ENCODE measurements around the gene TNFAIP1.

TNFAIP1 gene

GRCh38 chr17:28346199-28346580, 10.6 kb downstream of the TNFAIP1 start:
- TF ChIP-seq CTCF (IDR thresholded peaks at IDR 0.05) = no peak
- no peak for TF ChIP-seq ZFX (IDR thresholded peaks at IDR 0.05; ENCODE audit: borderline replicate concordance)
- peak overlapping the region; percentile 30; the same call in 1 of the 2 replicates for H3K27ac ChIP-seq

GRCh38 chr17:28346746-28347246, 11.2 kb downstream of the TNFAIP1 start:
- H3K27ac ChIP-seq = peak overlapping the region; percentile 30; the same call in 1 of the 2 replicates
- TF ChIP-seq CTCF (IDR thresholded peaks at IDR 0.05) (peak; percentile 28), ZFX (IDR thresholded peaks at IDR 0.05; ENCODE audit: borderline replicate concordance) (no peak)

GRCh38 chr17:28347261-28347891, 11.8 kb downstream of the TNFAIP1 start:
- no peak overlapping the region for H3K27ac ChIP-seq
- no peak for TF ChIP-seq ZFX (IDR thresholded peaks at IDR 0.05; ENCODE audit: borderline replicate concordance)
- no peak for TF ChIP-seq CTCF (IDR thresholded peaks at IDR 0.05)

- H3K27ac ChIP-seq = no peak overlapping the region
- TF ChIP-seq ZFX (IDR thresholded peaks at IDR 0.05; ENCODE audit: borderline replicate concordance) (no peak), CTCF (IDR thresholded peaks at IDR 0.05) (no peak)
These were observed 13.4 kb downstream of the TNFAIP1 start for GRCh38 chr17:28348979-28349378.

- no peak overlapping the region for H3K27ac ChIP-seq
- TF ChIP-seq ZFX (IDR thresholded peaks at IDR 0.05; ENCODE audit: borderline replicate concordance) (no peak), CTCF (IDR thresholded peaks at IDR 0.05) (no peak)
These were observed 14.7 kb downstream of the TNFAIP1 start for GRCh38 chr17:28350271-28350670.

- peak within 1 kb of the TSS; percentile 66 for H3K27ac ChIP-seq
- TF ChIP-seq ZFX (IDR thresholded peaks at IDR 0.05; ENCODE audit: borderline replicate concordance) (no peak), CTCF (IDR thresholded peaks at IDR 0.05) (0 out of 2 replicates have a peak, but pooled peaks have one; percentile 6)
These were observed 21.7 kb downstream of the TNFAIP1 start, which contains the start of gene POLDIP2 for GRCh38 chr17:28357061-28357900. Gene POLDIP2, minus strand, starts transcription at chr17:28357527. Its CDS starts 79 bp downstream, at chr17:28357448.

- H3K27ac ChIP-seq = peak overlapping the region; percentile 66
- TF ChIP-seq ZFX (IDR thresholded peaks at IDR 0.05; ENCODE audit: borderline replicate concordance) = no peak
- TF ChIP-seq CTCF (IDR thresholded peaks at IDR 0.05) = no peak
These were observed 22.3 kb downstream of the TNFAIP1 start for GRCh38 chr17:28357901-28358197.
